Neutrophil (primary cell): Measurements from ENCODE around the gene FGF6.

Experiments used
- H3K27ac ChIP-seq: fragments of 200-600 bp; sonication (generic); 2 replicates; pipeline ENCODE4 v1.5.1; 2016; ENCODE audit warnings: mild to moderate bottlenecking, moderate library complexity
- H3K27me3 ChIP-seq: fragments of 200-600 bp; sonication (generic); 2 replicates; pipeline ENCODE4 v1.6.0; 2016; ENCODE audit warnings: mild to moderate bottlenecking
- H3K36me3 ChIP-seq: fragments of 200-600 bp; sonication (generic); 2 replicates; pipeline ENCODE4 v1.5.1; 2017
- H3K4me1 ChIP-seq, 2 experiments: fragments of 200-600 bp in 1 of 2; sonication (generic) in 1 of 2; 1 replicate in 1 of 2; 2 replicates in 1 of 2; pipeline versions ENCODE4 v1.5.1 to v1.6.1; 2013 to 2016; ENCODE audit warnings: low read depth in 1 of 2, low read length in 1 of 2, mild to moderate bottlenecking in 1 of 2, moderate library complexity in 1 of 2; ENCODE audit not compliant: control insufficient read depth in 1 of 2, insufficient read depth in 1 of 2
- H3K4me3 ChIP-seq, 2 experiments: fragments of 200-600 bp in 1 of 2; sonication (generic) in 1 of 2; 1 replicate in 1 of 2; 2 replicates in 1 of 2; pipeline ENCODE4 v1.5.1; 2013 to 2016; ENCODE audit warnings: low read depth in 1 of 2, low read length in 1 of 2, mild to moderate bottlenecking in 1 of 2, moderate library complexity in 1 of 2
- H3K9me3 ChIP-seq: fragments of 200-600 bp; sonication (generic); 2 replicates; pipeline ENCODE4 v1.5.1; 2016
- TF ChIP-seq, protein P1 (sequence below): fragments of 200-600 bp; sonication (generic); IDR thresholded peaks from 2 replicates; pipeline ENCODE4 v1.5.1; 2016; ENCODE audit warnings: antibody characterized with exemption

Gene FGF6

DNA sequence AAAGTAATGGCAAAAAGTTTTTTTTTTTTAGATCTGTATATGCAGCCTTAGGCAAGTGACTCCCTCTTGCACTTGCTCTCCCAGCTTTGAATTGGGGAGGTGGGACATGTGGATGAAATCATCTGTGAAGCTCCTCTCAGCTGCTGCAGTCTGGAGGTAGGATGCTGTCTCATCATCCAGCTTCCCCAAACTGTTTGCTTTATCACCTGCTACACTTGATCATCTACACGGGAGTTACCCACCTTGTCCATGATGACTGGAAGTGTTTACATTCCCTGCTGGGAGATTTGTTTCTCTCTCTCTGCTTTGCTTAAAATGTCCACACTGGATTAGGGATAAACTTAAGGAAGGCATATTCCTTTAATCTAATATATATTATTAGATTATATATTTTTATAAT is 57.6 kb downstream of the FGF6 start:
- Histone ChIP-seq H3K4me1 (no peaks in the 10 kb centered on the region), H3K27me3 (peaks cover 30% of the 10 kb centered on the region), H3K36me3 (no peaks in the 10 kb centered on the region), H3K4me3 (no peak overlapping the region), H3K27ac (no peak overlapping the region), H3K9me3 (no peaks in the 10 kb centered on the region)
- TF ChIP-seq, protein P1, sequence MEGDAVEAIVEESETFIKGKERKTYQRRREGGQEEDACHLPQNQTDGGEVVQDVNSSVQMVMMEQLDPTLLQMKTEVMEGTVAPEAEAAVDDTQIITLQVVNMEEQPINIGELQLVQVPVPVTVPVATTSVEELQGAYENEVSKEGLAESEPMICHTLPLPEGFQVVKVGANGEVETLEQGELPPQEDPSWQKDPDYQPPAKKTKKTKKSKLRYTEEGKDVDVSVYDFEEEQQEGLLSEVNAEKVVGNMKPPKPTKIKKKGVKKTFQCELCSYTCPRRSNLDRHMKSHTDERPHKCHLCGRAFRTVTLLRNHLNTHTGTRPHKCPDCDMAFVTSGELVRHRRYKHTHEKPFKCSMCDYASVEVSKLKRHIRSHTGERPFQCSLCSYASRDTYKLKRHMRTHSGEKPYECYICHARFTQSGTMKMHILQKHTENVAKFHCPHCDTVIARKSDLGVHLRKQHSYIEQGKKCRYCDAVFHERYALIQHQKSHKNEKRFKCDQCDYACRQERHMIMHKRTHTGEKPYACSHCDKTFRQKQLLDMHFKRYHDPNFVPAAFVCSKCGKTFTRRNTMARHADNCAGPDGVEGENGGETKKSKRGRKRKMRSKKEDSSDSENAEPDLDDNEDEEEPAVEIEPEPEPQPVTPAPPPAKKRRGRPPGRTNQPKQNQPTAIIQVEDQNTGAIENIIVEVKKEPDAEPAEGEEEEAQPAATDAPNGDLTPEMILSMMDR = no peak

DNA sequence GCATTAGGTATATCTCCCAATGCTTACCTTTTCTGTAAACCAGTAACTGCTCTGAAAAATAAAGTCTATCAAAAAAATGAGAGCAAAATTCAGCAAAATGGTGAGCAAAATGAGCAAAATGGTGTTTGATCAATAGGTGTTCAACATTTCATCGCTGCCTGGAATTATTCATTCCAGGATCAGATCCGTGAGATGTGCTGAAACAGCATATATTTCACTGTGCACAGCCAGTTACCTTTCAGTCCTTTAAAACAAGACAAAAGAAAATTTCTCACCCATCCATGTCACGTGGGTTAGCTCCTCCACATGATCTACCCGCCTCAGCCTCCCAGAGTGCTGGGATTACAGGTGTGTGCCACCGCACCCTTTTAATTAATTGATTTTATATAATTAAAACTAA is 58.0 kb downstream of the FGF6 start:
- Histone ChIP-seq H3K4me1 (no peaks in the 10 kb centered on the region), H3K4me3 (no peak overlapping the region), H3K9me3 (no peaks in the 10 kb centered on the region), H3K36me3 (no peaks in the 10 kb centered on the region), H3K27me3 (peaks cover 25% of the 10 kb centered on the region), H3K27ac (no peak overlapping the region)
- TF ChIP-seq, protein P1 = no peak

DNA sequence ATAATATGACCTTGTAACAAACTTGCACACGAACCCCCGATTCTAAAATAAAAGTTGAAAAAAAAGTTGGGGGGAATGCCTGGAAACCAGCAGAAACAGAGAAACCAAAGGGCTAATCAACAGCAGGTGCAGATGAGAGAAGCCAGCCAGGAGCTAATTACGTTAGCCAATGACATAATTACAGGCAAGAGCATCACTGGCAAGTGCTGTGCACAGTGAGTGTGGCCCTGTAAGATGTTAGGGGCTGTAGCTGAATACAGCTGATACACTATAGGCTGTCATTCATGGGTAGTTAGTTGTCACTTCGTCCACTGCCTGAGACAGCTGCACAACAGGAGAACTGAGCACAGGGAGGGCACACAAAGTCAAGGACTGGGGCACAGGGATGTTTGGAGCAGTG is 58.8 kb downstream of the FGF6 start:
- Histone ChIP-seq H3K4me1 (no peaks in the 10 kb centered on the region), H3K36me3 (no peaks in the 10 kb centered on the region), H3K27me3 (peaks cover 22% of the 10 kb centered on the region), H3K4me3 (no peak overlapping the region), H3K9me3 (no peaks in the 10 kb centered on the region), H3K27ac (no peak overlapping the region)
- TF ChIP-seq, protein P1 = no peak
